Measurements from ENCODE around the gene CLEC1A. TPM values are rescaled to one million over a fixed set of nuclear protein-coding genes. Genes with fewer than 3 reads are reported as not detected.
A peak's percentile ranks its signal among the peaks of the same experiment; 100 is the strongest.

Gene CLEC1A
- total and polyA plus RNA-seq, 2 donors (not counting 3 experiments of a cell fraction or from before 2014, with no cell fraction given) = 22.0 to 24.2 TPM

DNA sequence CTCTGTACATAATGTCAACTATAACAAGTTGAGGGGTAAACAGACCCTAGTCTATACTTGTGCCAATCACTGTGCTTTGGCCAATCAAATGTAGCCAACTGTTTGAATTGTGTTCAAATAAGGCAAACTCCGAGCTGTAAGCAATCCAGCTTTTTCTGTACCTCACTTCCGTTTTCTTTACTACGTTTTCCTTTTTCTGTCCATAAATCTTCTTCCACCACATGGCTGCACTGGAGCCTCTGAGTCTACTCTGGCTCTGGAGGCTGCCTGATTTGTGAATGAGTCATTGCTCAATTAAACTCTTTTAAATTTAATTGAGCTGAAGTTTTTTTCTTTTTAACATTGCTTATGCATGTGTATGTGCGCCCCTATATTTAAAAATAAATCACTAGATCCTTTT, 29.7 kb downstream of the CLEC1A start:
- ChIA-PET CTCF (interaction anchor here (0.7 to 3.2 kb wide), 20 partner anchors 9 to 326 kb away, joined by 3 to 29 read pairs (median 7); partner anchors contain the start of gene CLEC1A), POLR2A (interaction anchor here (0.7 to 2.7 kb wide), 6 partner anchors 28 to 144 kb away, joined by 3 to 15 read pairs (median 7); partner anchors contain the start of genes CLEC1A and GABARAPL1)

More for the DNA sequence above, 29.7 kb downstream of the CLEC1A start:
- Histone ChIP-seq H3K27me3 (ENCODE audit: control insufficient read depth in 2 of 2, insufficient read depth in 2 of 2, low read length in 2 of 2) (no peaks in the 10 kb centered on the region), H3K9ac (replicated peaks; ENCODE audit: extremely low read depth, insufficient read depth, low read length) (peak overlapping the region; percentile 85), H3K27ac (ENCODE audit: insufficient read depth, low read depth, low read length) (peak overlapping the region; percentile 98), H4K20me1 (replicated peaks; ENCODE audit: control insufficient read depth, extremely low read depth, insufficient read depth, low read length) (no peaks in the 10 kb centered on the region), H3K4me3 (replicated peaks in 1 of 3; ENCODE audit: insufficient read depth in 1 of 3, low read depth in 1 of 3, low read length in 3 of 3) (no peak overlapping the region), H3K9me3 (replicated peaks; ENCODE audit: control insufficient read depth, insufficient read depth, low read length) (no peaks in the 10 kb centered on the region), H3K4me1 (ENCODE audit: control insufficient read depth, extremely low read depth, insufficient read depth, low read length) (peaks cover 44% of the 10 kb centered on the region), H3K9me1 (replicated peaks; ENCODE audit: control insufficient read depth, extremely low read depth, insufficient read depth, low read length) (no peaks in the 10 kb centered on the region), H2AFZ (ENCODE audit: low read depth, low read length) (no peak overlapping the region), H3K4me2 (ENCODE audit: insufficient read depth, low read length) (peak overlapping the region; percentile 84), H3K36me3 (ENCODE audit: control insufficient read depth in 2 of 2, extremely low read depth in 1 of 2, insufficient read depth in 2 of 2, low read length in 2 of 2) (peaks cover 3 to 6% of the 10 kb centered on the region in 2 experiments), H3K79me2 (ENCODE audit: control insufficient read depth, insufficient read depth, low read length) (no peaks in the 10 kb centered on the region)
- FAIRE-seq (peak; percentile 78), DNase-seq (ENCODE audit: low read depth, low spot score) (peak; percentile 94)
- TF ChIP-seq, protein P1, sequence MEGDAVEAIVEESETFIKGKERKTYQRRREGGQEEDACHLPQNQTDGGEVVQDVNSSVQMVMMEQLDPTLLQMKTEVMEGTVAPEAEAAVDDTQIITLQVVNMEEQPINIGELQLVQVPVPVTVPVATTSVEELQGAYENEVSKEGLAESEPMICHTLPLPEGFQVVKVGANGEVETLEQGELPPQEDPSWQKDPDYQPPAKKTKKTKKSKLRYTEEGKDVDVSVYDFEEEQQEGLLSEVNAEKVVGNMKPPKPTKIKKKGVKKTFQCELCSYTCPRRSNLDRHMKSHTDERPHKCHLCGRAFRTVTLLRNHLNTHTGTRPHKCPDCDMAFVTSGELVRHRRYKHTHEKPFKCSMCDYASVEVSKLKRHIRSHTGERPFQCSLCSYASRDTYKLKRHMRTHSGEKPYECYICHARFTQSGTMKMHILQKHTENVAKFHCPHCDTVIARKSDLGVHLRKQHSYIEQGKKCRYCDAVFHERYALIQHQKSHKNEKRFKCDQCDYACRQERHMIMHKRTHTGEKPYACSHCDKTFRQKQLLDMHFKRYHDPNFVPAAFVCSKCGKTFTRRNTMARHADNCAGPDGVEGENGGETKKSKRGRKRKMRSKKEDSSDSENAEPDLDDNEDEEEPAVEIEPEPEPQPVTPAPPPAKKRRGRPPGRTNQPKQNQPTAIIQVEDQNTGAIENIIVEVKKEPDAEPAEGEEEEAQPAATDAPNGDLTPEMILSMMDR (IDR thresholded peaks at IDR 0.05; ENCODE audit: extremely low read depth in 1 of 2, insufficient read depth in 1 of 2, low read depth in 1 of 2, low read length in 2 of 2) = no peak
- TF ChIP-seq POLR2AphosphoS5 (IDR thresholded peaks at IDR 0.05; ENCODE audit: insufficient read depth, low read depth, low read length) = peak; percentile 55
- peak; percentile 68 for TF ChIP-seq JUN (IDR thresholded peaks at IDR 0.05; ENCODE audit: borderline replicate concordance, insufficient read depth, insufficient read length, low read depth)
- TF ChIP-seq, protein P2, sequence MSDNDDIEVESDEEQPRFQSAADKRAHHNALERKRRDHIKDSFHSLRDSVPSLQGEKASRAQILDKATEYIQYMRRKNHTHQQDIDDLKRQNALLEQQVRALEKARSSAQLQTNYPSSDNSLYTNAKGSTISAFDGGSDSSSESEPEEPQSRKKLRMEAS (IDR thresholded peaks at IDR 0.05; ENCODE audit: insufficient read depth, insufficient read length) = no peak
- peak; percentile 25 for TF ChIP-seq POLR2A (IDR thresholded peaks at IDR 0.05; ENCODE audit: low read depth, low read length)
- peak; percentile 89 for TF ChIP-seq FOS (IDR thresholded peaks at IDR 0.05; ENCODE audit: borderline replicate concordance, insufficient read depth, low read length)
- intact Hi-C loops (cut with micrococcal nuclease) = loop anchor here (10.0 kb wide), 1 partner anchor 1106 kb away; the partner anchor contains the start of gene SMIM10L1
- dilution Hi-C loops (cut with MboI; ENCODE audit: extremely low pct_ligation_motif_present, low sequenced_read_pairs) = no loop called here
- no TSS peak for BruUV-seq (replicated peaks)

Measured in endothelial cell of umbilical vein (primary cell).